ENCODE results near the gene DNM3.

Gene DNM3

DNA sequence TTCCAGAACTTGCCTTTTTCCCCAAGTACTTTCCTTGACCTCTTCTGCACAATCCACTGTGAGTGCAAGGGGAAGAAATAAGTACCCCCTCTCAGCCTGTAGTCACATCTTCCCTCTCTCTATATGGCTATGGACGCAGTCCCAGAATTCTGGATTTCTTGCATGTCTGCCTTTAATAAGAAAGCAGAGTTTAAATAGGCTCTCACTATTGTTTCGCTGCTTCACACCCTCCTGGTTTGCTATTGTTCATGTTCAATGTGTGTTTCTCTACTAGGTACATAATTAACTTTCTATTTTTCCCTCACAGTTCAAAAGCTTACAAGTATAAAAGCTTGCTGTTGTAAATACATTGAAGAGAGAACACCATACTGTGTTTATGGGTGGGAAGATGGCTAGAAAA lies 397.7 kb downstream of the DNM3 start (continued):
- TF ChIP-seq, protein P1, sequence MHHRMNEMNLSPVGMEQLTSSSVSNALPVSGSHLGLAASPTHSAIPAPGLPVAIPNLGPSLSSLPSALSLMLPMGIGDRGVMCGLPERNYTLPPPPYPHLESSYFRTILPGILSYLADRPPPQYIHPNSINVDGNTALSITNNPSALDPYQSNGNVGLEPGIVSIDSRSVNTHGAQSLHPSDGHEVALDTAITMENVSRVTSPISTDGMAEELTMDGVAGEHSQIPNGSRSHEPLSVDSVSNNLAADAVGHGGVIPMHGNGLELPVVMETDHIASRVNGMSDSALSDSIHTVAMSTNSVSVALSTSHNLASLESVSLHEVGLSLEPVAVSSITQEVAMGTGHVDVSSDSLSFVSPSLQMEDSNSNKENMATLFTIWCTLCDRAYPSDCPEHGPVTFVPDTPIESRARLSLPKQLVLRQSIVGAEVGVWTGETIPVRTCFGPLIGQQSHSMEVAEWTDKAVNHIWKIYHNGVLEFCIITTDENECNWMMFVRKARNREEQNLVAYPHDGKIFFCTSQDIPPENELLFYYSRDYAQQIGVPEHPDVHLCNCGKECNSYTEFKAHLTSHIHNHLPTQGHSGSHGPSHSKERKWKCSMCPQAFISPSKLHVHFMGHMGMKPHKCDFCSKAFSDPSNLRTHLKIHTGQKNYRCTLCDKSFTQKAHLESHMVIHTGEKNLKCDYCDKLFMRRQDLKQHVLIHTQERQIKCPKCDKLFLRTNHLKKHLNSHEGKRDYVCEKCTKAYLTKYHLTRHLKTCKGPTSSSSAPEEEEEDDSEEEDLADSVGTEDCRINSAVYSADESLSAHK (tag by site-specific recombination; IDR thresholded peaks at IDR 0.05) = no peak
- TF ChIP-seq ZNF274 (IDR thresholded peaks at IDR 0.05; ENCODE audit: low read length) (no peak), ZNF274 (tag by site-specific recombination; IDR thresholded peaks at IDR 0.05; ENCODE audit: borderline replicate concordance) (no peak), MYNN (tag by site-specific recombination; IDR thresholded peaks at IDR 0.05; ENCODE audit: borderline replicate concordance) (no peak)

DNA sequence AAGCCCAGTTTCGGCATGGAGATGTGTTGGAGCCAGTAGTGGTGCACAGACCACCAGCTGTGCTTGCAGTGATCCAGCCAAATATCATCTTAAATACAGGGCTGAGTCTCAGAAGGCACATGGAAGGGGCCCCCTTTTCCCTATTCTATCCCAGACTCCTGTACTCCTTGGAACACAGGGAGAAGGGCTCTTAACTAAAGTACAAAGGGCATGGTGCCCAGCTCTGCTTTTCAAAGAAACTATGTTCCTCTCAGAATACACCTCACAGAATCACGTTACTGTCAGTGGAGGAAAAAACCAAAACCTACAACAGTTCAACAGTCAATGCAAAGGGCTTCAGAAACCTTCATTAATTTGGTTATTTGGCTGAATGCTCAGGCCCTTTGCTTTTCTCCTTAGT lies 398.6 kb downstream of the DNM3 start:
- Histone ChIP-seq H3K9me3 (ENCODE audit: control insufficient read depth, insufficient read depth, low read depth, low read length) (no peaks in the 10 kb centered on the region), H3K36me3 (ENCODE audit: control insufficient read depth in 2 of 2, insufficient read depth in 1 of 2, low read length in 2 of 2) (no peaks in the 10 kb centered on the region), H3K4me3 (ENCODE audit: low read depth, low read length) (no peak overlapping the region), H3K4me1 (ENCODE audit: control insufficient read depth, insufficient read depth, low read length) (no peaks in the 10 kb centered on the region), H3K27ac (ENCODE audit: extremely low read depth, low read depth, low read length) (no peak overlapping the region)
- no peak for TF ChIP-seq ZNF623 (tag by site-specific recombination; IDR thresholded peaks at IDR 0.05)
- no peak for TF ChIP-seq SALL2 (tag by site-specific recombination; IDR thresholded peaks at IDR 0.05; ENCODE audit: borderline replicate concordance)
- TF ChIP-seq SP3 (tag by site-specific recombination; IDR thresholded peaks at IDR 0.05) = no peak
- TF ChIP-seq OVOL3 (tag by site-specific recombination; IDR thresholded peaks at IDR 0.05) = no peak
- TF ChIP-seq, protein P2, sequence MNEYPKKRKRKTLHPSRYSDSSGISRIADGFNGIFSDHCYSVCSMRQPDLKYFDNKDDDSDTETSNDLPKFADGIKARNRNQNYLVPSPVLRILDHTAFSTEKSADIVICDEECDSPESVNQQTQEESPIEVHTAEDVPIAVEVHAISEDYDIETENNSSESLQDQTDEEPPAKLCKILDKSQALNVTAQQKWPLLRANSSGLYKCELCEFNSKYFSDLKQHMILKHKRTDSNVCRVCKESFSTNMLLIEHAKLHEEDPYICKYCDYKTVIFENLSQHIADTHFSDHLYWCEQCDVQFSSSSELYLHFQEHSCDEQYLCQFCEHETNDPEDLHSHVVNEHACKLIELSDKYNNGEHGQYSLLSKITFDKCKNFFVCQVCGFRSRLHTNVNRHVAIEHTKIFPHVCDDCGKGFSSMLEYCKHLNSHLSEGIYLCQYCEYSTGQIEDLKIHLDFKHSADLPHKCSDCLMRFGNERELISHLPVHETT (tag by site-specific recombination; IDR thresholded peaks at IDR 0.05) = no peak
- no peak for TF ChIP-seq YY2 (tag by site-specific recombination; IDR thresholded peaks at IDR 0.05)
- TF ChIP-seq ZNF747 (tag by site-specific recombination; IDR thresholded peaks at IDR 0.05) = no peak
- POLR2A ChIA-PET = no interaction called here
- CTCF ChIA-PET = no interaction called here

DNA sequence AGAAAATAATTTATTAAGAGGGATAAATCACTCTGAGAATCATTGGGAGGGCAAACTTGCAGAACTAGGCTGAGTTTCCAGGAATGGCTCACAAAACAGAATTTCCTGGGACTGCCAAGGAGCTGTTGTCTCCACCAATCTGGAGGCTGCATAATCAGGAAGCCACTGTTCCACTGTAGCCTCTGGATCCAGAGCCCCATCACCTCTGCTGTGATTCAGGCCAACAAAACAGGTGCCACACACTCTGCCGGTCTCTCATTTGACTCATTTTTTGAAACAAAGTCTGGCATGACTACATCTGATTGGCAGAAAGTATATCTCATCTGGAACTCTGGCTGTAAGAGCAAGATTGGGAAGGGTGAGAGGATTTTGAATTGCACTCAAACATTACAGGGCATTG lies 400.2 kb downstream of the DNM3 start:
- TF ChIP-seq ZNF2 (tag by site-specific recombination; IDR thresholded peaks at IDR 0.05) (no peak), ZNF596 (tag by site-specific recombination; IDR thresholded peaks at IDR 0.05) (no peak)
- H3K36me3 ChIP-seq (ENCODE audit: control insufficient read depth in 2 of 2, insufficient read depth in 1 of 2, low read length in 2 of 2) = no peaks in the 10 kb centered on the region
- ChIA-PET CTCF (interaction anchor here (1.7 kb wide), 1 partner anchor 11 kb away, joined by 3 read pairs; no protein-coding TSS in a partner anchor), POLR2A (no interaction called here)
- H3K4me3 ChIP-seq (ENCODE audit: low read depth, low read length) = no peak overlapping the region
- no peaks in the 10 kb centered on the region for H3K9me3 ChIP-seq (ENCODE audit: control insufficient read depth, insufficient read depth, low read depth, low read length)
- no peaks in the 10 kb centered on the region for H3K4me1 ChIP-seq (ENCODE audit: control insufficient read depth, insufficient read depth, low read length)
- H3K27ac ChIP-seq (ENCODE audit: extremely low read depth, low read depth, low read length) = no peak overlapping the region

DNA sequence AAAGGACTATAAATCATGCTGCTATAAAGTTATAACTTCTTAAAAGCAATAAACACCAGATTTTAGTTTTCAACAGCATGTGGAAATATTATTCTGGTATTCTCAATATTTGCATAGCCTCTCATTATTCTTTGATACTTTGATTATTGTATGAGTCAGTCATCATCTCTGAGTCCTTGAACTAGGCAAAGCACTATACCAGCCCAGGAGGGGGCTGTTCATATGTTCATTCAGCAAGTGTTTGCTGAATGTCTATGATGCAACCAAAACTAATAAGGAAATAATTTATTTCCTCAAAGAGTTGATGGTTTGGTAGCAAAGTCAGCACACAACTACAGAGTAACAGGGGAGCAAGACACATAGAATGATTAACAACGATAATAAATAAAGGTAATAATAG lies 403.6 kb downstream of the DNM3 start:
- H3K9me3 ChIP-seq (ENCODE audit: control insufficient read depth, insufficient read depth, low read depth, low read length) = no peaks in the 10 kb centered on the region
- H3K4me1 ChIP-seq (ENCODE audit: control insufficient read depth, insufficient read depth, low read length) = no peaks in the 10 kb centered on the region
- no peak overlapping the region for H3K27ac ChIP-seq (ENCODE audit: extremely low read depth, low read depth, low read length)
- H3K36me3 ChIP-seq (ENCODE audit: control insufficient read depth in 2 of 2, insufficient read depth in 1 of 2, low read length in 2 of 2) = no peaks in the 10 kb centered on the region
- CTCF ChIA-PET = no interaction called here
- H3K4me3 ChIP-seq (ENCODE audit: low read depth, low read length) = no peak overlapping the region
- POLR2A ChIA-PET = no interaction called here
- TF ChIP-seq, protein P3, sequence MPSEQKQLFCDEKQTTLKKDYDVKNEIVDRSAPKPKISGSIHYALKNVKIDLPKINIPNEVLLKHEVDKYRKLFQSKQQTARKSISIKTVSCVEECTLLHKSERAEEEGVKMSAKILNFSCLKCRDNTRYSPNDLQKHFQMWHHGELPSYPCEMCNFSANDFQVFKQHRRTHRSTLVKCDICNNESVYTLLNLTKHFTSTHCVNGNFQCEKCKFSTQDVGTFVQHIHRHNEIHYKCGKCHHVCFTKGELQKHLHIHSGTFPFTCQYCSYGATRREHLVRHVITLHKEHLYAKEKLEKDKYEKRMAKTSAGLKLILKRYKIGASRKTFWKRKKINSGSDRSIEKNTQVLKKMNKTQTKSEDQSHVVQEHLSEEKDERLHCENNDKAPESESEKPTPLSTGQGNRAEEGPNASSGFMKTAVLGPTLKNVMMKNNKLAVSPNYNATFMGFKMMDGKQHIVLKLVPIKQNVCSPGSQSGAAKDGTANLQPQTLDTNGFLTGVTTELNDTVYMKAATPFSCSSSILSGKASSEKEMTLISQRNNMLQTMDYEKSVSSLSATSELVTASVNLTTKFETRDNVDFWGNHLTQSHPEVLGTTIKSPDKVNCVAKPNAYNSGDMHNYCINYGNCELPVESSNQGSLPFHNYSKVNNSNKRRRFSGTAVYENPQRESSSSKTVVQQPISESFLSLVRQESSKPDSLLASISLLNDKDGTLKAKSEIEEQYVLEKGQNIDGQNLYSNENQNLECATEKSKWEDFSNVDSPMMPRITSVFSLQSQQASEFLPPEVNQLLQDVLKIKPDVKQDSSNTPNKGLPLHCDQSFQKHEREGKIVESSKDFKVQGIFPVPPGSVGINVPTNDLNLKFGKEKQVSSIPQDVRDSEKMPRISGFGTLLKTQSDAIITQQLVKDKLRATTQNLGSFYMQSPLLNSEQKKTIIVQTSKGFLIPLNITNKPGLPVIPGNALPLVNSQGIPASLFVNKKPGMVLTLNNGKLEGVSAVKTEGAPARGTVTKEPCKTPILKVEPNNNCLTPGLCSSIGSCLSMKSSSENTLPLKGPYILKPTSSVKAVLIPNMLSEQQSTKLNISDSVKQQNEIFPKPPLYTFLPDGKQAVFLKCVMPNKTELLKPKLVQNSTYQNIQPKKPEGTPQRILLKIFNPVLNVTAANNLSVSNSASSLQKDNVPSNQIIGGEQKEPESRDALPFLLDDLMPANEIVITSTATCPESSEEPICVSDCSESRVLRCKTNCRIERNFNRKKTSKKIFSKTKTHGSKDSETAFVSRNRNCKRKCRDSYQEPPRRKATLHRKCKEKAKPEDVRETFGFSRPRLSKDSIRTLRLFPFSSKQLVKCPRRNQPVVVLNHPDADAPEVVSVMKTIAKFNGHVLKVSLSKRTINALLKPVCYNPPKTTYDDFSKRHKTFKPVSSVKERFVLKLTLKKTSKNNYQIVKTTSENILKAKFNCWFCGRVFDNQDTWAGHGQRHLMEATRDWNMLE (tag by site-specific recombination; conservative IDR thresholded peaks at IDR 0.05; ENCODE audit: low read depth) = no peak
- TF ChIP-seq ZNF221 (tag by site-specific recombination; IDR thresholded peaks at IDR 0.05; ENCODE audit: borderline replicate concordance) = no peak
- no peak for TF ChIP-seq SETDB1 (IDR thresholded peaks at IDR 0.05; ENCODE audit: insufficient read length, low read length)
- TF ChIP-seq, protein P4, sequence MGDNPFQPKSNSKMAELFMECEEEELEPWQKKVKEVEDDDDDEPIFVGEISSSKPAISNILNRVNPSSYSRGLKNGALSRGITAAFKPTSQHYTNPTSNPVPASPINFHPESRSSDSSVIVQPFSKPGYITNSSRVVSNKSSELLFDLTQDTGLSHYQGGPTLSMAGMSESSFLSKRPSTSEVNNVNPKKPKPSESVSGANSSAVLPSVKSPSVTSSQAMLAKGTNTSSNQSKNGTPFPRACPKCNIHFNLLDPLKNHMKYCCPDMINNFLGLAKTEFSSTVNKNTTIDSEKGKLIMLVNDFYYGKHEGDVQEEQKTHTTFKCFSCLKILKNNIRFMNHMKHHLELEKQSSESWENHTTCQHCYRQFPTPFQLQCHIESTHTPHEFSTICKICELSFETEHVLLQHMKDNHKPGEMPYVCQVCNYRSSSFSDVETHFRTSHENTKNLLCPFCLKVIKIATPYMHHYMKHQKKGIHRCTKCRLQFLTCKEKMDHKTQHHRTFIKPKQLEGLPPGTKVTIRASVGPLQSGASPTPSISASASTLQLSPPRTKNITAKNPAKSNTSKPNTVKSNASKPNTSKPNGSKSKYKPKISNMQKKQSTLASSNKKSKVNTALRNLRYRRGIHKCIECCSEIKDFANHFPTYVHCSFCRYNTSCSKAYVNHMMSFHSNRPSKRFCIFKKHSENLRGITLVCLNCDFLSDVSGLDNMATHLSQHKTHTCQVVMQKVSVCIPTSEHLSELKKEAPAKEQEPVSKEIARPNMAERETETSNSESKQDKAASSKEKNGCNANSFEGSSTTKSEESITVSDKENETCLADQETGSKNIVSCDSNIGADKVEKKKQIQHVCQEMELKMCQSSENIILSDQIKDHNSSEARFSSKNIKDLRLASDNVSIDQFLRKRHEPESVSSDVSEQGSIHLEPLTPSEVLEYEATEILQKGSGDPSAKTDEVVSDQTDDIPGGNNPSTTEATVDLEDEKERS (tag by site-specific recombination; IDR thresholded peaks at IDR 0.05) = no peak
- no peak for TF ChIP-seq ZNF121 (tag by site-specific recombination; IDR thresholded peaks at IDR 0.05)
- no peak for TF ChIP-seq ZNF138 (tag by site-specific recombination; IDR thresholded peaks at IDR 0.05; ENCODE audit: borderline replicate concordance)
